ENCODE data around the gene RIPK4.
"Not testable (repeated sequence)": the region's sequence is repeated elsewhere in the genome, so short reads cannot be mapped to it uniquely, and the experiment has no call there.

Gene RIPK4

DNA sequence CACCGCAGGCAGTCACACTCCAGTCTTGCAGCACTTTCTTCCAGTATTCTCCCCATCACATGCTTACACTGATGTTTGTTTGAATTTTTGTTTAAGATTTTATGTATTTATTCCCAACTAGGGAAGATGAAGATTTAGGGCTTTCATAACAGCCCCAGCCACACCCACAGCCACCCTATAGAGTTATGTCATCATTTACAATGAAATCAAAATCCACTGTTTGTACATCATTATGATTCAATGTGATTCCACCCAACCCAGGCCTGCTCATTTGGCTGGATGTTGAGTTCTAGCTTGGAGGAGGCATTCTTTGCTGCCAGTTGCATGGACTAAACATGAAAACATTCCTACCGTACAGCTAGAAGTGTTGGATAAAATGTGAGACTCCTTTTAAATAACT lies 35.8 kb downstream of the RIPK4 start:
- Histone ChIP-seq H3K27me3 (ENCODE audit: control insufficient read depth, insufficient read depth, low read length) (peaks cover 10% of the 10 kb centered on the region), H3K27ac (ENCODE audit: low read depth, low read length) (no peak overlapping the region), H3K36me3 (ENCODE audit: control insufficient read depth, insufficient read depth, low read length) (no peaks in the 10 kb centered on the region), H3K4me3 (ENCODE audit: low read length) (no peak overlapping the region), H3K9ac (ENCODE audit: low read length) (no peak overlapping the region), H3K4me1 (ENCODE audit: control insufficient read depth, insufficient read depth, low read length) (no peaks in the 10 kb centered on the region)

DNA sequence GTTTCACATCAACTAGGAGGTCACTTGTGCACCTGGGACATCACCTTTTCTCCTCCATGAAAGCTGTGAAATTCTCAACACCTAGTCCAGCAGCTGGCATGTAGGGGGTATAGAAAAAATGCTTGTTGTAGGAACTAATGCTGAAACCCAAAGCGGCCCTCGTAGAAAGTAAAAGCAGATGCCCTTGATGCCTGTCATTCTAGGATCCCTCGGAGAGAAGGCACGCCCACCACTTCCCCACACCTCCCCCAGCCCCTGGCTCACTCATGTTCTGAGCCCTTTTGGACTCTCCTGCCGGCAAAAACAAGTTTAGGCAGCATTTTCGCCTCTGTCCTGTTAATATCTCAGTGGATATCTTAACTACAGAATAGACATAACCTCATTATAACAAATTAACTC lies 36.5 kb downstream of the RIPK4 start:
- H3K4me3 ChIP-seq (ENCODE audit: low read length), result no peak overlapping the region
- no peaks in the 10 kb centered on the region for H3K36me3 ChIP-seq (ENCODE audit: control insufficient read depth, insufficient read depth, low read length)
- peaks cover 15% of the 10 kb centered on the region for H3K27me3 ChIP-seq (ENCODE audit: control insufficient read depth, insufficient read depth, low read length)
- H3K27ac ChIP-seq (ENCODE audit: low read depth, low read length), result no peak overlapping the region
- no peaks in the 10 kb centered on the region for H3K4me1 ChIP-seq (ENCODE audit: control insufficient read depth, insufficient read depth, low read length)
- H3K9ac ChIP-seq (ENCODE audit: low read length), result no peak overlapping the region

- Histone ChIP-seq H3K27ac (ENCODE audit: low read depth, low read length) (no peak overlapping the region), H3K4me3 (ENCODE audit: low read length) (no peak overlapping the region), H3K4me1 (ENCODE audit: control insufficient read depth, insufficient read depth, low read length) (no peaks in the 10 kb centered on the region), H3K9ac (ENCODE audit: low read length) (no peak overlapping the region), H3K36me3 (ENCODE audit: control insufficient read depth, insufficient read depth, low read length) (no peaks in the 10 kb centered on the region), H3K27me3 (ENCODE audit: control insufficient read depth, insufficient read depth, low read length) (peaks cover 15% of the 10 kb centered on the region)
Observed at GRCh38 chr21:41729701-41730366, 37.0 kb downstream of the RIPK4 start.

DNA sequence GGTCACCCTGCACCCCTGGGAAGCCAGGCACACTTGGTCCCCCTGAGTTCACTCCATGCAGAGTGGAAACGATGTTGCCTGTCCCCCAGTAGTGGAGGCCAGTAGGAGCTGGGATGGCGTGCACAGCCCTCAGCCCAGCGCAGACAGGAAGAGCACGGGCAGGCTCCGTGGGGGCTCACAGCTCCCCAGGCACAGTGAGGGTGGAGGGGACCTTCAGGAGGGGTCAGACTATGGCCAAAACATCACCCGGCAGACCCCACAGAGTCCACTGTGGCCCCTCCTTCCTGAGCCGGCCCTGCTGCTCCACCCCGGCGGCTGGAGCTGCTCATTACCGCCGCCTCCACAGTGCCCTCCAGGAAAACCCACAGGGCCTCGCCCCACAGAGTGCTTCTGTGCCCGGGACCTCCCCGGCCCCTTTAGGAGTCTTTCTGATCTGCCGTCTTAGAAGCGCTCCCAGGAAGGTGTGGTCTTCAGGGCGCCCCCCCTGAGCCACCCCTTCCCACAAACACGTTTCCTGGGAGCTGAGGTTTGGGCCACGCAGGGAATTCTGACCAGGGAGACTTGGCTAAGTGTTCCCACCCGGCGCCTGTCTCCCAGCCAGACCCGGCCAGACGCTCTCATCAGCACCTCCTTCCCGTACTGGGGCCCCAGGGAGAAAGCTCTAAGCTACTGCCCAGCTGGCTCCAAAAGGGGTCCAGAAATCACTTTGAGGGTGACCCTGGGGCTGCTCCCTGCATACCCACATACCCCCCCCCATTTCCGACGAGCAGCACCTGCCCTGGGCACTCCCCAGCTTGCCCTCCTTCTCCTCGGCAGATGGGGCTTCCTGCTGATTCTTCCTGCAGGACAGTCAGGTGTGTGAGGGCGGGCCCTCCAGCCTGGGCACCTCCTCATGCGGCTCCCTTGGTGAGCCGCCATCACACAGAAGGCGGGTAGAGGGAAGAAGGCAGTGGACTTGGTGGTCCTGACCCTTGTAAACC lies 38.8 kb downstream of the RIPK4 start:
- Histone ChIP-seq H3K27ac (ENCODE audit: low read depth, low read length) (no peak overlapping the region), H3K4me3 (ENCODE audit: low read length) (no peak overlapping the region)

GRCh38 chr21:41726970-41727783 lies 39.7 kb downstream of the RIPK4 start:
- Histone ChIP-seq H3K27ac (ENCODE audit: low read depth, low read length) (no peak overlapping the region), H3K27me3 (ENCODE audit: control insufficient read depth, insufficient read depth, low read length) (peaks cover 15% of the 10 kb centered on the region), H3K4me1 (ENCODE audit: control insufficient read depth, insufficient read depth, low read length) (no peaks in the 10 kb centered on the region), H3K9ac (ENCODE audit: low read length) (no peak overlapping the region), H3K4me3 (ENCODE audit: low read length) (no peak overlapping the region), H3K36me3 (ENCODE audit: control insufficient read depth, insufficient read depth, low read length) (no peaks in the 10 kb centered on the region)

More for the DNA sequence above, 38.8 kb downstream of the RIPK4 start:
- H3K4me1 ChIP-seq (ENCODE audit: control insufficient read depth, insufficient read depth, low read length), result no peaks in the 10 kb centered on the region
- no peak overlapping the region for H3K9ac ChIP-seq (ENCODE audit: low read length)
- H3K27me3 ChIP-seq (ENCODE audit: control insufficient read depth, insufficient read depth, low read length), result peaks cover 15% of the 10 kb centered on the region
- no peaks in the 10 kb centered on the region for H3K36me3 ChIP-seq (ENCODE audit: control insufficient read depth, insufficient read depth, low read length)

DNA sequence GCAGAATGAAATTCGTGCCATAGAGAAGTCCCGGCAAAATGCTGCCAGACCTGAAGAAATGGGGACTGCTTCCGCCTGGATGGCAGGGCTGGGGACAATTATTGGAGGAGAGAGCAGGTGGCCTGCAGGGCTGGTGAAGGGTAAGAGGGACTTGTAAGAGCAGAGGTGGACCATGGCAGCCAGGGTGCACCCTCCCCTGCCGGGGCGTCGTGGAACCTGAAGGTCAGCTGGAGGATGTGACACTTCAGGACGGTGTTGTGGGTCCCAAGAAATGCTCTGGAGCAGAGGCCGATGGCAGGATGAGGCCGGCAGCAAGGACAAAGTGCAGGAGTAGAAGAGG lies 40.3 kb downstream of the RIPK4 start:
- no peak overlapping the region for H3K4me3 ChIP-seq (ENCODE audit: low read length)
- H3K27ac ChIP-seq (ENCODE audit: low read depth, low read length), result no peak overlapping the region
- peaks cover 15% of the 10 kb centered on the region for H3K27me3 ChIP-seq (ENCODE audit: control insufficient read depth, insufficient read depth, low read length)
- H3K4me1 ChIP-seq (ENCODE audit: control insufficient read depth, insufficient read depth, low read length), result no peaks in the 10 kb centered on the region
- no peak overlapping the region for H3K9ac ChIP-seq (ENCODE audit: low read length)
- H3K36me3 ChIP-seq (ENCODE audit: control insufficient read depth, insufficient read depth, low read length), result no peaks in the 10 kb centered on the region

- H3K27ac ChIP-seq (ENCODE audit: low read depth, low read length), result no peak overlapping the region
- H3K9ac ChIP-seq (ENCODE audit: low read length), result no peak overlapping the region
- no peak overlapping the region for H3K4me3 ChIP-seq (ENCODE audit: low read length)
- no peaks in the 10 kb centered on the region for H3K4me1 ChIP-seq (ENCODE audit: control insufficient read depth, insufficient read depth, low read length)
- no peaks in the 10 kb centered on the region for H3K36me3 ChIP-seq (ENCODE audit: control insufficient read depth, insufficient read depth, low read length)
- peaks cover 15% of the 10 kb centered on the region for H3K27me3 ChIP-seq (ENCODE audit: control insufficient read depth, insufficient read depth, low read length)
Observed at GRCh38 chr21:41726058-41726558, 40.7 kb downstream of the RIPK4 start.

DNA sequence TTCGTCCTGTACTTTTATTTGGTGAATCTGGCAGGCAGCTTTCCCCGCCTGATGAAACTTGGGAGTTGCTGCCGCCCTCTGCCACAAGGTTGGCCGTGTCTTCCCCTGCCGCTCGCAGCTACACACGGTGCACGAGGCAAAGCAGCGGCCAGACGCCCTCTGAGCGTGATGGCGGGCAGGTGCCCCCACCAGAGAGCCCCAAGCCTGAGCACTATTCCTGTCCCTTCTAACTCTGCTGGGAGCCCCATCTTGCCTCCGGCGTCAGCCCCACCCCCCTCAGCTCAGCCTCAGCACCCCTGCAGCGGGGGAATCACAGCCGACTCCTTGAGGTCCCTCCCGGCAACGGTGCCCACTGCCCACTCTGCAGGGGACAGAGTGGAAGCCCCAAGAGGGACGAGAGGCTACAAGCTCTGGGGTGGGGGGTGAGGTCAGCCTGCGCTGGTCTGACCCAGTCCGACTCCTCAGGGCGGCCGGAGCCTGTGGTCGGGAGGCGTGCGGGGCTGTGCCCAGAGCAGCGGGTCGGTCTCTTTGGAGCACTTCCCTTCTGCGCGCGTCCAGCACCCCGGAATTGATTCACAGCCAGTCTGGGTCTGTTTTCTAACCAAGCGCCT lies 41.3 kb downstream of the RIPK4 start:
- Histone ChIP-seq H3K9ac (ENCODE audit: low read length) (no peak overlapping the region), H3K4me1 (ENCODE audit: control insufficient read depth, insufficient read depth, low read length) (no peaks in the 10 kb centered on the region), H3K36me3 (ENCODE audit: control insufficient read depth, insufficient read depth, low read length) (no peaks in the 10 kb centered on the region), H3K27ac (ENCODE audit: low read depth, low read length) (no peak overlapping the region), H3K4me3 (ENCODE audit: low read length) (no peak overlapping the region), H3K27me3 (ENCODE audit: control insufficient read depth, insufficient read depth, low read length) (peaks cover 15% of the 10 kb centered on the region)

DNA sequence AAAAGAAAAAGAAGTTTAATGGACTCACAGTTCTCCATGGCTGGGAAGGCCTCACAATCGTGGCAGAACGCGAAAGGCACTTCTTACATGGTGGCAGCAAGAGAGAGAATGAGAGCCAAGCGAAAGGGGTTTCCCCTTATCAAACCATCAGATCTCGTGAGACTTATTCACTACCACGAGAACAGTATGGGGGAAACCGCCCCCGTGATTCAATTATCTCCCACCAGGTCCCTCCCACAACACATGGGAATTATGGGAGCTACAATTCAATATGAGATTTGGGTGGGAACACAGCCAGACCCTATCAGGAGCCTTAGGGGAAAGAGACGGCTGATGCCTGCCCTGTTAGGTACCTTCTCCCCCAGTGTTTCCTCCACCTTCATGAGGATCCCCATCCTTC lies 43.0 kb downstream of the RIPK4 start:
- H3K36me3 ChIP-seq (ENCODE audit: control insufficient read depth, insufficient read depth, low read length); H3K4me1 ChIP-seq (ENCODE audit: control insufficient read depth, insufficient read depth, low read length); H3K27ac ChIP-seq (ENCODE audit: low read depth, low read length); H3K4me3 ChIP-seq (ENCODE audit: low read length); H3K9ac ChIP-seq (ENCODE audit: low read length): not testable (repeated sequence)
- peaks cover 15% of the 10 kb centered on the region for H3K27me3 ChIP-seq (ENCODE audit: control insufficient read depth, insufficient read depth, low read length)

DNA sequence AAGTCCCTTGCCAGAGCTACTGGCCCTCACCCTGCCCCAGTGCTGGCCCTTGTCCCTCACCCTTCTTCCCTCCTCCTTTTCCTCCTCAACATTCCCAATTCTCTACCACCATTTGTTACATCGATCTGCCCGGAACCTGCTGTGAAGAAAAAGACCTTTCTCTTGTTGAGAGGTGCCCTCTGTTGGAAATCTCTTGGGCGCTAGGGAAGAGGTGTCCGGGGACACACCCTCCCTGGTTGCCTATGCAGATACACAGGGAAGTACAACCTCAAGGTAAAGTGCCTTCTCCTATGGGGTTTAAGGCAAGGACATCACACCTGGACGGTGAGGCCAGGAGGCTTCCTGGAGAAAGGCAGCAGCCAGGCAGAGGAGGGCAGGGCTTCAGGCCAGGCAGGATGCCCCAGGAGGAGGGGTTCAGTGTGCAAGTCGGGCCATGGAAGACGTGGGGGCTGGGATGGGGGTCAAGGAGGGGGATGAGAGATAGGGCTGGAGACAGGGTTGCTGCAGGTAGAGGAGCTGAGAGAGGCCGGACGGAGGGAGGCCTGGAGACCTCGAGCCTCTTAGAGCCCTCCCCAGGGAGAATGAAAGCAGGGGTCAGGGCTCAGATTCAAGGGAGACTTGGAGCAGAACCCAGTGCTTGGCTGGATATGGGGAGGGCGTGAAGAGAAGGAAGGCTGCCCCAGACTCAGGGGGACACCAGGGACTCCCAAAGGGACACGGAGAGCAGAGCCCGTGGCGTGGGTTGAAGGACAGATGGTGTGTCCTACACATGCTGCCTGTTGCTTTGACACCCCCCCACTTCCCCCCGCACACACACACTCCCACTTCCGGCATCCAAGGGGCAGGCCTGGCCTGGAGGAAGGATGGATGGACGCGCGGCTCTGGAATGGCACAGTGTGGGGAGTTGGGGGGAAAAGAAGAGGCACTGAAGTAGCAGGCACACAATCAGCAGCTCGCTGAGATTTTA lies 44.5 kb downstream of the RIPK4 start:
- H3K27ac ChIP-seq (ENCODE audit: low read depth, low read length), result no peak overlapping the region
- H3K4me3 ChIP-seq (ENCODE audit: low read length), result no peak overlapping the region
- H3K4me1 ChIP-seq (ENCODE audit: control insufficient read depth, insufficient read depth, low read length), result no peaks in the 10 kb centered on the region
- peaks cover 6% of the 10 kb centered on the region for H3K27me3 ChIP-seq (ENCODE audit: control insufficient read depth, insufficient read depth, low read length)
- H3K9ac ChIP-seq (ENCODE audit: low read length), result no peak overlapping the region
- no peaks in the 10 kb centered on the region for H3K36me3 ChIP-seq (ENCODE audit: control insufficient read depth, insufficient read depth, low read length)

DNA sequence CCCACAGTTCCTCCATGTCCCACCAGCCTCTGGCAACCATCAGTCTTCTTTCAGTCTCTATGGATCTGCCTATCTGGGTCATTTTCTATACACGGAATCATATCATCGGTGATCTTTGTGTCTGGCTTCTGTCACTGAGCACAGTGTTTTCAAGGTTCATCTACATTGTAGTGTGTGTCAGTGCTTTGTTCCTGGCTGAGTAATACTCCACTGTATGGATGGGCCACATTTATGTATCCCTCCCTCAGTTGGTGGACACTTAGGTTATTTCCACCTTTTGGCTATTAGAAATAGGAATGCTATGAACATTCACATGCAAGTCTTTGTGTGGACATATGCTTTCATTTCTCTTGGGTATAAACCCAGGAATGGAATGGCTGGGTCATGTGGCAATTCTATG lies 46.6 kb downstream of the RIPK4 start:
- Histone ChIP-seq H3K4me3 (ENCODE audit: low read length) (no peak overlapping the region), H3K9ac (ENCODE audit: low read length) (no peak overlapping the region), H3K27me3 (ENCODE audit: control insufficient read depth, insufficient read depth, low read length) (no peaks in the 10 kb centered on the region), H3K4me1 (ENCODE audit: control insufficient read depth, insufficient read depth, low read length) (no peaks in the 10 kb centered on the region), H3K36me3 (ENCODE audit: control insufficient read depth, insufficient read depth, low read length) (no peaks in the 10 kb centered on the region), H3K27ac (ENCODE audit: low read depth, low read length) (no peak overlapping the region)
